ENCODE results near the gene ZSCAN26.

DNA sequence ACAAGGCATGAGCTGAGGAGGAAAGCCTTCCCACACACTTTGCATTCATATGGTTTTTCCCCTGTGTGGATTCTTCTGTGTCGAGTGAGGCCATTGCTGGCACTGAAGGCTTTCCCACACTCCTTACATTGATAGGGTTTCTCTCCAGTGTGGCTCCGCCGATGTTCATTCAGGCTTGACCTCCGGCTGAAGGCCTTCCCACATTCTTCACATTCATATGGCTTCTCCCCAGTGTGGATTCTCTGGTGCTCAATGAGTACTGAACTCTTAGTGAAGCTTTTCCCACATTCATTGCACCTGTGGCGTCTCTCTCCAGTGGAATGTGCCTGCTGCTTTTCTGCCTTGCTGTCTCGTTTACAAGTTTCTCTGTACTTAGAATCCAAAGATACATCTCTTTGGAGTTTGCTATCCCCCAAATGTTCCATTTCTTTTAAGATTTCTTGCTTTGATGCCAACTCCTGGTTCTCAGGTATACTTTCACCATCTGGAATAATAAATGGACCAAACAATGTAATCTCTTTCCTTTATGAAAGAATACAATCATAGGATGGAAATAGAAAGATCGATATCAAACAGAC, 59.5 kb downstream of the ZSCAN26 start:
- TF ChIP-seq, protein P1, sequence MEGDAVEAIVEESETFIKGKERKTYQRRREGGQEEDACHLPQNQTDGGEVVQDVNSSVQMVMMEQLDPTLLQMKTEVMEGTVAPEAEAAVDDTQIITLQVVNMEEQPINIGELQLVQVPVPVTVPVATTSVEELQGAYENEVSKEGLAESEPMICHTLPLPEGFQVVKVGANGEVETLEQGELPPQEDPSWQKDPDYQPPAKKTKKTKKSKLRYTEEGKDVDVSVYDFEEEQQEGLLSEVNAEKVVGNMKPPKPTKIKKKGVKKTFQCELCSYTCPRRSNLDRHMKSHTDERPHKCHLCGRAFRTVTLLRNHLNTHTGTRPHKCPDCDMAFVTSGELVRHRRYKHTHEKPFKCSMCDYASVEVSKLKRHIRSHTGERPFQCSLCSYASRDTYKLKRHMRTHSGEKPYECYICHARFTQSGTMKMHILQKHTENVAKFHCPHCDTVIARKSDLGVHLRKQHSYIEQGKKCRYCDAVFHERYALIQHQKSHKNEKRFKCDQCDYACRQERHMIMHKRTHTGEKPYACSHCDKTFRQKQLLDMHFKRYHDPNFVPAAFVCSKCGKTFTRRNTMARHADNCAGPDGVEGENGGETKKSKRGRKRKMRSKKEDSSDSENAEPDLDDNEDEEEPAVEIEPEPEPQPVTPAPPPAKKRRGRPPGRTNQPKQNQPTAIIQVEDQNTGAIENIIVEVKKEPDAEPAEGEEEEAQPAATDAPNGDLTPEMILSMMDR (IDR thresholded peaks at IDR 0.05; ENCODE audit: low read depth, low read length, poor library complexity, severe bottlenecking): no peak
- no peak for TF ChIP-seq EZH2phosphoT487 (IDR thresholded peaks at IDR 0.05; ENCODE audit: borderline replicate concordance, low read length)

Data from DOHH2 (cell line).